OCI-LY3 (cell line): ENCODE measurements around the gene TMEM200C.

Experiments used
- EZH2phosphoT487 ChIP-seq: fragments of 200-600 bp; shearing (Covaris generic); IDR thresholded peaks from 2 replicates; pipeline ENCODE4 v1.6.1; 2018; ENCODE audit warnings: antibody characterized with exemption, mixed run types, low read depth
- TF ChIP-seq, protein P1 (sequence below): fragments of 200-600, 300-600 bp; sonication (generic); IDR thresholded peaks from 2 replicates; pipeline ENCODE4 v1.5.1; 2014; ENCODE audit warnings: antibody characterized with exemption, low read length, low read depth

DNA sequence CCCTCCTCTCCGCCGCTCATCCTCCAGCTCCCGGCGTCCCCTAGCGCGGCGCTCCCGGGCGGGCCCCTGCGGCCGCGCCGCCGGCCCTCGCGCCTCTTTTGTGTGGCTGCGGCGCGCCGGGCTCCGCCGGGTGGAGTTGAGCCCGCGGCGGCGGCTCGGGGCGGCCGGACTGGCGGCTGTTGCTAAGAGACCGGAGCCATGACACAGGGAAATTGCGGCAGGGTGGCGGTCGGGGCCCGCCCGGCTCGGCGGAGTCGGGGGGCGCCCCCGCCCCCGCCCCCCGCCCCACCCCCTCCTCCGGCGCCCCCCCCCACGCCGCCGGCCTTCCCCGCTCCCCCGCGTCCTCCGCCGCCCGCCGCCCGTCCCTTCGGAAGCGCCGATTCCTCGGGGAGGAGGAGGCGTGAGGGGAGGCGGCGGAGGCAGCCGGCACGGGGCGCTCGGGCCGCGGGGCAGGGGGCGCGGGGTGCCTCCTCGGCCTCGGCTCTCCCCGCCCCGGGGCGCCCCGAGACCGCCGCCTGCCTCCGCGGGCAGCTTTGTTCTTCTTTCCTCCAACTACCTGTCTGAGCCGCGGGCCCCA, at the start of gene TMEM200C:
- TF ChIP-seq, protein P1, sequence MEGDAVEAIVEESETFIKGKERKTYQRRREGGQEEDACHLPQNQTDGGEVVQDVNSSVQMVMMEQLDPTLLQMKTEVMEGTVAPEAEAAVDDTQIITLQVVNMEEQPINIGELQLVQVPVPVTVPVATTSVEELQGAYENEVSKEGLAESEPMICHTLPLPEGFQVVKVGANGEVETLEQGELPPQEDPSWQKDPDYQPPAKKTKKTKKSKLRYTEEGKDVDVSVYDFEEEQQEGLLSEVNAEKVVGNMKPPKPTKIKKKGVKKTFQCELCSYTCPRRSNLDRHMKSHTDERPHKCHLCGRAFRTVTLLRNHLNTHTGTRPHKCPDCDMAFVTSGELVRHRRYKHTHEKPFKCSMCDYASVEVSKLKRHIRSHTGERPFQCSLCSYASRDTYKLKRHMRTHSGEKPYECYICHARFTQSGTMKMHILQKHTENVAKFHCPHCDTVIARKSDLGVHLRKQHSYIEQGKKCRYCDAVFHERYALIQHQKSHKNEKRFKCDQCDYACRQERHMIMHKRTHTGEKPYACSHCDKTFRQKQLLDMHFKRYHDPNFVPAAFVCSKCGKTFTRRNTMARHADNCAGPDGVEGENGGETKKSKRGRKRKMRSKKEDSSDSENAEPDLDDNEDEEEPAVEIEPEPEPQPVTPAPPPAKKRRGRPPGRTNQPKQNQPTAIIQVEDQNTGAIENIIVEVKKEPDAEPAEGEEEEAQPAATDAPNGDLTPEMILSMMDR = no peak
- no peak for TF ChIP-seq EZH2phosphoT487
